AG20443 (cell line): ENCODE data around the gene PPFIA1.
"Not testable (repeated sequence)": the region's sequence is repeated elsewhere in the genome, so short reads cannot be mapped to it uniquely, and the experiment has no call there.

ENCODE experiments used
- DNase-seq: peaks from one replicate; pipeline ENCODE4 v3.0.0; 2012; ENCODE audit warnings: low spot score, mixed read lengths

Gene PPFIA1

GRCh38 chr11:70394211-70394950 is 123.9 kb downstream of the PPFIA1 start:
- no peak for DNase-seq

- DNase-seq = no peak
Observed at GRCh38 chr11:70397336-70397982, 127.0 kb downstream of the PPFIA1 start.

GRCh38 chr11:70397983-70398833 is 127.7 kb downstream of the PPFIA1 start, which contains the start of gene CTTN:
Gene CTTN (plus strand): TSS chr11:70398529. CDS start chr11:70407298, 8,769 bp downstream.
- DNase-seq = peak; percentile 99

GRCh38 chr11:70398834-70399680 is 128.6 kb downstream of the PPFIA1 start:
- DNase-seq = no peak

- DNase-seq = peak; percentile 96
Observed at GRCh38 chr11:70399681-70400112, 129.2 kb downstream of the PPFIA1 start.

- DNase-seq = no peak
Observed at GRCh38 chr11:70400643-70401042, 130.2 kb downstream of the PPFIA1 start.

- DNase-seq = no peak
Observed at GRCh38 chr11:70402016-70402415, 131.5 kb downstream of the PPFIA1 start.

GRCh38 chr11:70402685-70403084 is 132.2 kb downstream of the PPFIA1 start:
- no peak for DNase-seq

GRCh38 chr11:70404244-70404643 is 133.8 kb downstream of the PPFIA1 start:
- no peak for DNase-seq

- DNase-seq = no peak
Observed at GRCh38 chr11:70405679-70406395, 135.3 kb downstream of the PPFIA1 start.

- DNase-seq = no peak
Observed at GRCh38 chr11:70407121-70407520, 136.6 kb downstream of the PPFIA1 start.

- DNase-seq = no peak
Observed at GRCh38 chr11:70407814-70408213, 137.3 kb downstream of the PPFIA1 start.

GRCh38 chr11:70408326-70408725 is 137.8 kb downstream of the PPFIA1 start:
- not testable (repeated sequence) for DNase-seq

GRCh38 chr11:70409437-70409836 is 138.9 kb downstream of the PPFIA1 start:
- DNase-seq = no peak

- DNase-seq = no peak
Observed at GRCh38 chr11:70409871-70410270, 139.4 kb downstream of the PPFIA1 start.

- DNase-seq = no peak
Observed at GRCh38 chr11:70410276-70411205, 140.1 kb downstream of the PPFIA1 start.

- DNase-seq = no peak
Observed at GRCh38 chr11:70411713-70412452, 141.4 kb downstream of the PPFIA1 start.

- DNase-seq = no peak
Observed at GRCh38 chr11:70413151-70413550, 142.7 kb downstream of the PPFIA1 start.
